PC-3 (cell line): ENCODE measurements around the gene CUEDC1. TPM values are rescaled to one million over a fixed set of nuclear protein-coding genes. Genes with fewer than 3 reads are reported as not detected.

ENCODE experiments used
- ATAC-seq: fragments of 200-7000 bp; cut with Tn5 transposase; 2 replicates; pipeline ENCODE4 v1.9.1; 2020; ENCODE audit warnings: mild to moderate bottlenecking, moderate library complexity
- BruUV-seq: library from RNA; stranded (reverse); fragments of 400-500 nt; replicated peaks from 2 replicates; lab custom pipeline; 2021; lab: Mats Ljungman, UMichigan
- CTCF ChIA-PET: fragments of 300-600 bp; sonication (Branson Sonifier 250); formaldehyde crosslinking; loops from one replicate; lab custom pipeline; 2022; ENCODE audit warnings: antibody characterized with exemption; lab: Charles Lee
- POLR2A ChIA-PET: fragments of 300-600 bp; sonication (Branson Sonifier 250); formaldehyde crosslinking; loops from one replicate; lab custom pipeline; 2022; ENCODE audit warnings: antibody characterized with exemption; ENCODE audit not compliant: unreplicated experiment; lab: Charles Lee
- DNase-seq: peaks from one replicate; pipeline ENCODE4 v3.0.0-alpha.2; 2015
- H2AFZ ChIP-seq: fragments of 300-600 bp; sonication (generic); 2 replicates; pipeline ENCODE4 v1.6.0; 2016; ENCODE audit warnings: antibody characterized with exemption, low read length
- H3F3A ChIP-seq: fragments of 300-600 bp; sonication (generic); one replicate; pipeline ENCODE4 v1.6.0; 2017; ENCODE audit warnings: antibody characterized with exemption, low read length, control low read depth, mild to moderate bottlenecking; ENCODE audit not compliant: unreplicated experiment
- H3K27ac ChIP-seq: fragments of 300-600 bp; sonication (generic); 2 replicates; pipeline ENCODE4 v1.5.1; 2016; ENCODE audit warnings: mild to moderate bottlenecking, low read length
- H3K27me3 ChIP-seq: fragments of 300-600 bp; sonication (generic); 2 replicates; pipeline ENCODE4 v1.6.1; 2016; ENCODE audit warnings: low read length, mixed read lengths
- H3K36me3 ChIP-seq: fragments of 300-600 bp; sonication (generic); 2 replicates; pipeline ENCODE4 v1.6.1; 2016; ENCODE audit warnings: low read depth, mixed run types, low read length, mixed read lengths
- H3K4me1 ChIP-seq: fragments of 300-600 bp; sonication (generic); 2 replicates; pipeline ENCODE4 v1.5.1; 2016; ENCODE audit warnings: low read length; ENCODE audit not compliant: insufficient read depth
- H3K4me2 ChIP-seq: fragments of 300-600 bp; sonication (generic); 2 replicates; pipeline ENCODE4 v1.6.0; 2016; ENCODE audit warnings: low read length
- H3K4me3 ChIP-seq: fragments of 300-600 bp; sonication (generic); 2 replicates; pipeline ENCODE4 v1.5.1; 2016; ENCODE audit warnings: mild to moderate bottlenecking, low read length, mixed read lengths
- H3K79me2 ChIP-seq: fragments of 300-600 bp; sonication (generic); 2 replicates; pipeline ENCODE4 v1.6.1; 2017; ENCODE audit warnings: low read length, mixed read lengths
- H3K9ac ChIP-seq: fragments of 300-600 bp; sonication (generic); 2 replicates; pipeline ENCODE4 v1.6.0; 2016; ENCODE audit warnings: mild to moderate bottlenecking, low read length
- H3K9me2 ChIP-seq: fragments of 300-600 bp; sonication (generic); replicated peaks from 2 replicates; pipeline ENCODE4 v1.6.1; 2016; ENCODE audit warnings: mixed run types, low read length, mixed read lengths
- H3K9me3 ChIP-seq: fragments of 300-600 bp; sonication (generic); 2 replicates; pipeline ENCODE4 v1.6.1; 2016; ENCODE audit warnings: low read length, mixed read lengths
- H4K20me1 ChIP-seq: fragments of 300-600 bp; sonication (generic); 2 replicates; pipeline ENCODE4 v1.6.1; 2016; ENCODE audit warnings: low read length, mixed read lengths
- CTCF ChIP-seq: fragments of 300-600 bp; sonication (generic); conservative IDR thresholded peaks from 2 replicates; pipeline ENCODE4 v1.5.1; 2017; ENCODE audit warnings: antibody characterized with exemption, low read depth, mild to moderate bottlenecking, low read length
- EZH2 ChIP-seq: fragments of 300-600 bp; sonication (generic); IDR thresholded peaks from one replicate; pipeline ENCODE4 v1.6.1; 2017; ENCODE audit warnings: antibody characterized with exemption, mild to moderate bottlenecking, low read length; ENCODE audit not compliant: unreplicated experiment
- EZH2phosphoT487 ChIP-seq: fragments of 300-600 bp; sonication (generic); IDR thresholded peaks from 2 replicates; pipeline ENCODE4 v1.6.1; 2018; ENCODE audit warnings: mild to moderate bottlenecking, antibody characterized with exemption, low read length, borderline replicate concordance
- intact Hi-C: fragments of 100-400 bp; cut with micrococcal nuclease; formaldehyde crosslinking; loops from 2 replicates; pipeline ENCODE4 v1.9.0; 2023
- total RNA-seq: library from RNA; depleted of rRNA; stranded (reverse); fragments of >200 nt; gene quantifications from 2 replicates; pipeline ENCODE4 v1.2.3, GENCODE V29; 2014

The CUEDC1 gene
- total RNA-seq, 1 experiment from 2014 or later = 31.6 TPM

GRCh38 chr17:57914273-57915142 is 40.7 kb downstream of the CUEDC1 start:
- H3K79me2 ChIP-seq = peaks cover 52% of the 10 kb centered on the region
- no TSS peak for BruUV-seq

DNA sequence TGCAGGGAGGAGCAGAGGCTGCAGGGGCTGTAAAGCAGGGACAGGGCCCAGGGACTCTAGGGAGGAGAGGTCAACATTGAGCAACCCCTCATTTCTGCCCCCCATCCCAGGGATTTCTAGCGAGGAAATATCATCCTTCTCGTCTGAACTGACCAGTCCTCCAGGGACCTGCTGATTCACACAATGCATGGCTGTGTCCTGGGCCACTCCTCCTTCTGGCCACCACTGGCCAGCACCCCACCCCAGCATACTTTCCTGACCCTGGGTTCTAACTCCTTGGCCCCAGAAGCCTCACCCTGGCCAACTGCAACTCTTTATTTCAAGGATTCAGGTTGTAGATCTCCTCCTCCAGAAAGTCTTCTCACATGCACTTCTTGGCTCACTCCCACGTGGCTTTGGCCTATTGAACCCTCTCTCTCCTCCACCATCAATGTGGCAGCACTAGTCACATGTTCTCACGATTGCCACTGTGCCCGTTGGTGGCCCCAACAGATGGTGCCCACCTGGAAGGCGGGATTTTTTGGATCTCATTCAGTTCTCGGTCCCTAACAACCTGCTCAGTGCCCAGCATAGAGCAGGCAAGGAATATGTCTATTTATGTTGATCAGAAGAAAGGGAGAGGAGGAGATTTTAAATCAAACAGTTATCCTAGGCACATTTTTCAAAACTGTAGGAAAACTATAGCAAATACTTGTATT is 41.5 kb downstream of the CUEDC1 start:
- no peaks in the 10 kb centered on the region for H3F3A ChIP-seq
- H2AFZ ChIP-seq = no peak overlapping the region
- POLR2A ChIA-PET = no interaction called here
- intact Hi-C loops = no loop called here
- no peak overlapping the region for H3K9ac ChIP-seq
- CTCF ChIA-PET = no interaction called here
- H3K4me2 ChIP-seq = no peak overlapping the region
- DNase-seq = no peak
- no peaks in the 10 kb centered on the region for H3K9me2 ChIP-seq
- H3K36me3 ChIP-seq = no peaks in the 10 kb centered on the region
- no peaks in the 10 kb centered on the region for H4K20me1 ChIP-seq
- H3K27ac ChIP-seq = no peak overlapping the region
- no TSS peak for BruUV-seq
- peaks cover 36% of the 10 kb centered on the region for H3K4me1 ChIP-seq
- H3K4me3 ChIP-seq = no peak overlapping the region
- H3K9me3 ChIP-seq = no peaks in the 10 kb centered on the region
- no peak for TF ChIP-seq EZH2
- no peak for TF ChIP-seq EZH2phosphoT487
- TF ChIP-seq CTCF = no peak
- no peaks in the 10 kb centered on the region for H3K27me3 ChIP-seq
- no peak for ATAC-seq
- peaks cover 49% of the 10 kb centered on the region for H3K79me2 ChIP-seq

More at GRCh38 chr17:57914273-57915142, 40.7 kb downstream of the CUEDC1 start:
- Histone ChIP-seq H4K20me1 (no peaks in the 10 kb centered on the region), H3K9me2 (no peaks in the 10 kb centered on the region), H3K9ac (no peak overlapping the region), H3K4me3 (no peak overlapping the region), H3F3A (no peaks in the 10 kb centered on the region), H2AFZ (no peak overlapping the region), H3K27me3 (no peaks in the 10 kb centered on the region), H3K27ac (no peak overlapping the region), H3K36me3 (no peaks in the 10 kb centered on the region), H3K9me3 (no peaks in the 10 kb centered on the region), H3K4me2 (no peak overlapping the region), H3K4me1 (peaks cover 43% of the 10 kb centered on the region)
- no peak for ATAC-seq
- no peak for TF ChIP-seq EZH2
- no peak for TF ChIP-seq CTCF
- TF ChIP-seq EZH2phosphoT487 = no peak
- ChIA-PET CTCF (interaction anchor here (0.6 to 1.5 kb wide), 2 partner anchors 27 to 39 kb away, joined by 7 to 8 read pairs; no protein-coding TSS in a partner anchor), POLR2A (no interaction called here)
- DNase-seq = no peak
- intact Hi-C loops = no loop called here
